AG04449 (cell line): ENCODE results near the gene HDAC10.

Experiments
- CTCF ChIA-PET: fragments of 350-600 bp; formaldehyde crosslinking; extraction: SDS; loops from one replicate; lab custom pipeline; 2021; ENCODE audit warnings: antibody characterized with exemption; lab: Yijun Ruan, JAX
- POLR2A ChIA-PET: fragments of 400-600, 350-600 bp; formaldehyde crosslinking; extraction: SDS; loops from one replicate; lab custom pipeline; 2020; ENCODE audit warnings: antibody characterized with exemption, inconsistent platforms; lab: Yijun Ruan, JAX
- DNase-seq: peaks from one replicate; pipeline ENCODE4 v3.0.0-alpha.2; 2010; ENCODE audit warnings: low read depth, low spot score
- H3K4me3 ChIP-seq: 2 replicates; pipeline ENCODE4 v1.5.1; 2011; ENCODE audit warnings: low read depth, mild to moderate bottlenecking, control low read depth, low read length
- CTCF ChIP-seq: IDR thresholded peaks from one replicate; pipeline ENCODE4 v1.5.1; 2011; ENCODE audit warnings: mild to moderate bottlenecking, moderate library complexity, low read length, control low read depth, inconsistent platforms; ENCODE audit not compliant: insufficient read depth; ENCODE audit errors: missing control alignments

Gene HDAC10

GRCh38 chr22:50246242-50247175 is 4.6 kb downstream of the HDAC10 start:
- ChIA-PET CTCF (interaction anchor here (0.9 to 7.5 kb wide), 5 partner anchors 9 to 251 kb away, joined by 3 to 92 read pairs (median 4); no protein-coding TSS in a partner anchor), POLR2A (no interaction called here)
- peak overlapping the region; percentile 98 for H3K4me3 ChIP-seq
- no peak for DNase-seq
- no peak for TF ChIP-seq CTCF

DNA sequence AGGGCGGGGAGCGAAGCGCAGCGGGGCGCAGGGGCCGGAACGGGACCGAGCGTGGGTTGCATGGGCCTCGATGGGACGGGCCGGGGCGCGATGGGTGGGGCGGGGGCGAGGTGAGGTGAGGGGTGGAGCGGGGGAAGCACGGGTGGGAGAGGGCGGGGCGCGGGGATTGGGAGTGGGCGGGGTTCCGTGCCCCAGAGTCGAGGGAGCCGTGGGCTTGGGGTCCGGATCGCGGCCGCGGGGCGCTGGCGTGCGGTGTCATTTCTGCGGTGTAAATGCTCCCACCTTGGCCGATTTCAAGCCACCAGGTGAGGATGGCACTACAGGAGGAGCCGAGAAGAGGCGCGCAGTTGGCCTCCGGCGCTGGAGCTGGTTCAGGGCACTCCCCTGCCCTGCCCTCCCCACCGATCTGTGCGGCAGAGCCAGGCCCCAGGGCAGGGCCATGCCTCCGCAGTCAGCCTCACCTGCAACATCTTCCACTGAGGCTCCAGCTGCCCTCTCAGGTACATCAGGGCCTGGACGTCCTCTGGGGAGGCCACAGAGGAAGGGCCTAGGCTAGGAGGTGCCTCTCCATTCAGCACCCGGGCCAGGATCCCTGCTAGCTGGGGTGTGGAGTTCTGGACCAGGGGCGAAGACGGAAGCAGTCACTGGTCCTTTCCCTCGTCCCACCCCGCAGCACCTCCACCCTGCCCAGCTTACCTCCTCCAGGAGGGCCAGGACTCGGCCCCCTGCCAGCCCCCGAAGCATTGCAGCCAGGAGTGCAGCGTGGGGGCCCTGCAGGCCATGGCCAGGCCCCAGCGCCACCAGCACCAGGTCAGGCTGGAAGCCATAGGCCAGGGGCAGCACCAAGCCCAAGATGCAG is 5.6 kb downstream of the HDAC10 start:
- ChIA-PET POLR2A (no interaction called here), CTCF (interaction anchor here (0.9 to 6.2 kb wide), 5 partner anchors 8 to 252 kb away, joined by 3 to 66 read pairs (median 3); no protein-coding TSS in a partner anchor)
- peak overlapping the region; percentile 98 for H3K4me3 ChIP-seq
- DNase-seq = no peak
- no peak for TF ChIP-seq CTCF

DNA sequence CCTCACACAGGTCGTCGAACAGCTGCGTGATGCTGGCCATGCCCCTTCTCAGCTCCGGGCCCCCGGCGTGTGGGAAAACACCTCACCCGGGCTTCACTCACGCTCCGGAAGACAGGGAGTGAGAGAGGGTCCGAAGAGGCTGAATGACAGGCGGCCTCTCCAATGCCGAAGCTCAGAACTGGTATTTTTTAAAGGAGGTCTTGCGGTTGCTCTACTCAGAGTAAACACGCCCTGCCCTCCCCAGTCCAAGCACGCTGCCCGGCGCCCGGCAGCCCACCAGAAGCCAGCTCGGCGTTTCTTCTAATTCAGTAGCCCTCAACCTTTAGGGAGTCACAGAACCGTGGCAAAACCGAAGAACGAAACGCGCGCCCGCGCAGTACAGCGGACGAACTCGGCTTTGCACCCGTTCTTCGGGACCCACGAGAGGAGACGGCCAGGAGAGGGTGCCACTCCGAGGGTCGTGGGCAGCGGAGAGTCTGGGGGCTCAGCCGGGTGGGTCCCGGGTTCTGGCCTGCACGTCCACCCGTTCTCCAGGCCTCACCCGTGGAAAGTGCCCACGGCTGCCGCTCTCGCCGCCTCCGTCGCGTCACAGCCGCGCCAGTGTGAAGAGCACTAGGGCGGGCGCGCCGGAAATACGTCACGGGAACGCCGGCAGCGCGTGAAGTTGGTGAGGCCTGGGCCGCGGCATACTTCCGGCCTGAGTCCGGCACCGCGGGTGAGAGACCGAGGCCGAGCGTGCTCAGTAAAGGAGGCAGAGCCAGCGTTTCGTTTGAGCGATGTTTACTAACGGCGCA is 6.4 kb downstream of the HDAC10 start, which contains the start of gene TUBGCP6:
TUBGCP6 (minus strand) TSS at position 604 of the 794 bp plus-strand sequence; CDS start at position 40, 564 bp downstream.
- ChIA-PET CTCF (interaction anchor here (0.7 to 6.2 kb wide), 7 partner anchors 8 to 228 kb away, joined by 3 to 66 read pairs (median 3); no protein-coding TSS in a partner anchor), POLR2A (interaction anchor here (1.0 kb wide), 1 partner anchor 82 kb away, joined by 3 read pairs; the partner anchor contains the start of gene DENND6B)
- peak; percentile 19 for TF ChIP-seq CTCF
- peak within 1 kb of the TSS; percentile 98 for H3K4me3 ChIP-seq
- peak; percentile 24 for DNase-seq

GRCh38 chr22:50243685-50244419 is 7.2 kb downstream of the HDAC10 start:
- CTCF ChIA-PET = interaction anchor here (0.7 to 6.2 kb wide), 9 partner anchors 8 to 197 kb away, joined by 3 to 66 read pairs (median 3); partner anchors contain the start of gene HDAC10
- DNase-seq = no peak
- peak overlapping the region; percentile 98 for H3K4me3 ChIP-seq
- TF ChIP-seq CTCF = no peak
- POLR2A ChIA-PET = interaction anchor here (1.0 kb wide), 2 partner anchors 83 to 276 kb away, joined by 3 to 4 read pairs; partner anchors contain the start of gene DENND6B

DNA sequence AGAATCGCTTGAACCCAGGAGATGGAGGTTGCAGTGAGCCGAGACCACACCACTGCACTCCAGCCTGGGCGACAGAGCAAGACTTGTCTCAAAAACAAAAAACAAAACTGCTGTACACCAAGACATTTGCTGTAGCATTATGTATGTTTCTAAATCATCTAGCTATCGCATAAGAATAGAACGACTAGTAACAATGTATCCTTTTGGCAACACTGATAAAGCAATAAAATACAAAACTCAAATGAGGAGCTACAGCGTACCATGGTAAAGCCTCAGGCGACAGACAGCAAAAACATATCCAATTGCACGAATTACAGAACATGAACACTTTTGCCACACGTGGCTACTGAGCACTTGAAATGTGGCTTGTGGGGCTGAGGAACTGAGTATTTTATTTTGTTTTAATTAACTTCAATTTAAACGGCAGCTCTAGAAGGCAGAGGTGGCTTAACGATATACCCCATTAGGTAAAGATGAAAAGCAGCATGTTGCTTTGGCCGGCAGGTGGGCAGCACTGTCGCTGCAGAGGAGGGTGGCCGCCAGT is 8.6 kb downstream of the HDAC10 start:
- no peak for DNase-seq
- peak overlapping the region; percentile 49 for H3K4me3 ChIP-seq
- no peak for TF ChIP-seq CTCF
- ChIA-PET POLR2A (interaction anchor here (1.0 kb wide), 1 partner anchor 275 kb away, joined by 4 read pairs; no protein-coding TSS in a partner anchor), CTCF (interaction anchor here (0.8 to 6.2 kb wide), 22 partner anchors 9 to 283 kb away, joined by 3 to 66 read pairs (median 5); partner anchors contain the start of genes HDAC10 and SCO2)
